Spleen (tissue), 11 donors: ENCODE results near the gene BTBD10. TPM values are rescaled to one million over a fixed set of nuclear protein-coding genes. Genes with fewer than 3 reads are reported as not detected.

ENCODE experiments used
- DNase-seq: peaks from one replicate; pipeline ENCODE4 v3.0.0-alpha.2; 2020
- H3K27ac ChIP-seq, 8 donors: fragments of 200-600 bp; sonication (generic) in 7 of 8; 1 replicate in 4 of 8; 2 replicates in 4 of 8; pipeline versions ENCODE4 v1.5.0 to v1.8.0; 2016 to 2021; ENCODE audit warnings: inconsistent platforms in 4 of 8, mild to moderate bottlenecking in 4 of 8, moderate library complexity in 1 of 8
- H3K27me3 ChIP-seq, 7 donors: fragments of 200-600 bp; sonication (generic) in 6 of 7; replicated peaks in 1 of 7; 1 replicate in 4 of 7; 2 replicates in 3 of 7; pipeline versions ENCODE4 v1.5.0 to v1.8.0; 2016 to 2021; ENCODE audit warnings: inconsistent platforms in 3 of 7, mild to moderate bottlenecking in 1 of 7
- H3K36me3 ChIP-seq, 6 donors: fragments of 200-600 bp; sonication (generic) in 5 of 6; 1 replicate in 4 of 6; 2 replicates in 2 of 6; pipeline versions ENCODE4 v1.5.0 to v1.8.0; 2016 to 2021; ENCODE audit warnings: inconsistent platforms in 2 of 6
- H3K4me1 ChIP-seq, 6 donors: fragments of 200-600 bp; sonication (generic) in 5 of 6; 1 replicate in 3 of 6; 2 replicates in 3 of 6; pipeline versions ENCODE4 v1.5.0 to v1.8.0; 2016 to 2021; ENCODE audit warnings: inconsistent platforms in 3 of 6
- H3K4me3 ChIP-seq, 8 donors: fragments of 200-600 bp; sonication (generic) in 7 of 8; 1 replicate in 4 of 8; 2 replicates in 4 of 8; pipeline versions ENCODE4 v1.5.0 to v1.8.0; 2016 to 2021; ENCODE audit warnings: inconsistent platforms in 4 of 8, mild to moderate bottlenecking in 4 of 8, moderate library complexity in 2 of 8
- H3K9me3 ChIP-seq, 8 donors: fragments of 200-600 bp; sonication (generic) in 7 of 8; 1 replicate in 4 of 8; 2 replicates in 4 of 8; pipeline versions ENCODE4 v1.5.0 to v1.8.0; 2016 to 2021; ENCODE audit warnings: inconsistent platforms in 4 of 8
- CTCF ChIP-seq, 11 experiments: fragments of 200-600 bp in 7 of 11; fragments of 450-650 bp in 4 of 11; sonication (generic) in 4 of 11; IDR thresholded peaks in 8 of 11; conservative IDR thresholded peaks in 3 of 11; 1 replicate in 7 of 11; 2 replicates in 4 of 11; pipeline versions ENCODE4 v1.4.0 to v1.8.0; 2016 to 2021; ENCODE audit warnings: antibody characterized with exemption in 11 of 11, inconsistent platforms in 4 of 11, mild to moderate bottlenecking in 1 of 11
- POLR2A ChIP-seq, 3 donors: fragments of 450-650 bp; IDR thresholded peaks; one replicate each; pipeline ENCODE4 v1.5.1; 2017; ENCODE audit warnings: antibody characterized with exemption in 3 of 3, mild to moderate bottlenecking in 1 of 3
- POLR2AphosphoS5 ChIP-seq, 3 donors: sonication (generic); formaldehyde crosslinking; IDR thresholded peaks; one replicate each; pipeline ENCODE4 v1.5.1; 2017; ENCODE audit warnings: antibody characterized with exemption in 3 of 3
- WGBS, 5 donors: extraction: QIAGEN DNeasy Blood & Tissue Kit in 3 of 5; methylation state at CpG; one replicate each; pipeline versions ENCODE4 v1.1.5 to v1.1.7; 2013 to 2018; 5-methylcytosine and 5-hydroxymethylcytosine counted together
- intact Hi-C: fragments of 100-400 bp; cut with DNase I; formaldehyde crosslinking; loops from one replicate; pipeline ENCODE4 v1.15.0; 2023; ENCODE audit warnings: low total_unique reads
- polyA plus RNA-seq, 3 donors: library from polyadenylated mRNA; stranded (reverse); fragments of 200-250 nt; gene quantifications; one replicate each; pipeline ENCODE4 v1.2.1, GENCODE V29; 2013
- total RNA-seq, 7 donors: library from RNA; depleted of rRNA in 3 of 7; stranded (reverse); fragments of >200 nt in 3 of 7; fragmentation: NEBNext Ultra II Directional in 4 of 7; extraction: Animal tissue kit (Norgen Biotek cat#: 25700) in 4 of 7; gene quantifications; one replicate each; pipeline versions ENCODE4 v1.1.0 to v1.2.1, GENCODE V29; 2016 to 2021
- donor health status: healthy with polysubstance abuse.
- donor health status: DM: no; HTN: no; CAD: no; lungs with moderate emphysema.
- donor health status: DM: no; HTN: no; CAD: no.
- donor health status: Bipolar disorder and iron deficiency.
- donor health status: healthy.
- donor health status: DM: no; HTN: no; CAD: no.
- donor health status: DM: yes; HTN: yes; CAD: no.

Gene BTBD10
- total and polyA plus RNA-seq, 10 donors, result 8.8 to 32.5 (median 25.1) TPM

GRCh38 chr11:13384908-13385640 lies 77.9 kb downstream of the BTBD10 start:
- no peak overlapping the region for H3K27ac ChIP-seq
- intact Hi-C loops, result no loop called here
- WGBS, 5 donors, result 30 to 56% (median 39%) methylated on average over 4 of the region's 4 CpGs
- H3K4me1 ChIP-seq, result no peaks in the 10 kb centered on the region
- H3K9me3 ChIP-seq, result no peaks in the 10 kb centered on the region
- peak in 9 of 11 experiments; percentile 13 to 61 (median 45) for TF ChIP-seq CTCF (IDR thresholded peaks at IDR 0.05 in 8 of 11, conservative IDR thresholded peaks at IDR 0.05 in 3 of 11)
- TF ChIP-seq POLR2A (IDR thresholded peaks at IDR 0.05), result no peak
- no peak for DNase-seq
- no peaks in the 10 kb centered on the region for H3K27me3 ChIP-seq
- H3K36me3 ChIP-seq, result peaks cover 3 to 100% (median 71%) of the 10 kb centered on the region in 6 donors
- H3K4me3 ChIP-seq, result no peak overlapping the region

- H3K36me3 ChIP-seq, result peaks cover 3 to 100% (median 75%) of the 10 kb centered on the region in 6 donors
- DNase-seq, result no peak
- no peak for TF ChIP-seq CTCF (IDR thresholded peaks at IDR 0.05 in 8 of 11, conservative IDR thresholded peaks at IDR 0.05 in 3 of 11)
- TF ChIP-seq POLR2A (IDR thresholded peaks at IDR 0.05), result no peak
- no peak for TF ChIP-seq POLR2AphosphoS5 (IDR thresholded peaks at IDR 0.05)
- no peak overlapping the region for H3K4me3 ChIP-seq
- H3K4me1 ChIP-seq, result no peaks in the 10 kb centered on the region
- H3K27me3 ChIP-seq, result no peaks in the 10 kb centered on the region
- WGBS, 5 donors, result 93 to 99% (median 96%) methylated on average over 3 of the region's 3 CpGs
- no peak overlapping the region for H3K27ac ChIP-seq
- intact Hi-C loops, result no loop called here
- H3K9me3 ChIP-seq, result no peaks in the 10 kb centered on the region
Observed at GRCh38 chr11:13382751-13383150, 80.3 kb downstream of the BTBD10 start.

- Histone ChIP-seq H3K27ac (no peak overlapping the region), H3K4me1 (peaks cover 0 to 7% (median 0%) of the 10 kb centered on the region in 6 donors), H3K36me3 (peaks cover 3 to 100% (median 75%) of the 10 kb centered on the region in 6 donors), H3K9me3 (no peaks in the 10 kb centered on the region), H3K4me3 (no peak overlapping the region), H3K27me3 (no peaks in the 10 kb centered on the region)
- intact Hi-C loops, result no loop called here
- no peak for DNase-seq
- no peak for TF ChIP-seq POLR2AphosphoS5 (IDR thresholded peaks at IDR 0.05)
- no peak for TF ChIP-seq POLR2A (IDR thresholded peaks at IDR 0.05)
- no peak for TF ChIP-seq CTCF (IDR thresholded peaks at IDR 0.05 in 8 of 11, conservative IDR thresholded peaks at IDR 0.05 in 3 of 11)
- 96 to 100% (median 98%) methylated on average over 2 of the region's 2 CpGs for WGBS, 5 donors
Observed at GRCh38 chr11:13380731-13381130, 82.3 kb downstream of the BTBD10 start.

- intact Hi-C loops, result no loop called here
- WGBS, 5 donors, result 87 to 96% (median 94%) methylated on average over 2 of the region's 2 CpGs
- H3K4me3 ChIP-seq, result no peak overlapping the region
- no peaks in the 10 kb centered on the region for H3K27me3 ChIP-seq
- no peaks in the 10 kb centered on the region for H3K9me3 ChIP-seq
- peaks cover 0 to 11% (median 0%) of the 10 kb centered on the region in 6 donors for H3K4me1 ChIP-seq
- TF ChIP-seq CTCF (IDR thresholded peaks at IDR 0.05 in 8 of 11, conservative IDR thresholded peaks at IDR 0.05 in 3 of 11) (no peak), POLR2AphosphoS5 (IDR thresholded peaks at IDR 0.05) (no peak), POLR2A (IDR thresholded peaks at IDR 0.05) (no peak)
- no peak overlapping the region for H3K27ac ChIP-seq
- H3K36me3 ChIP-seq, result peaks cover 0 to 100% (median 91%) of the 10 kb centered on the region in 6 donors
- DNase-seq, result no peak
Observed at GRCh38 chr11:13378316-13378715, 84.7 kb downstream of the BTBD10 start.
